GM19397 (cell line): Measurements from ENCODE around the gene FOXP4.

Experiments
- ATAC-seq: cut with Tn5 transposase; IDR thresholded peaks from one replicate; pipeline ENCODE4 v1.9.1; 2021; ENCODE audit warnings: mild to moderate bottlenecking, moderate library complexity; ENCODE audit not compliant: unreplicated experiment

FOXP4 gene

GRCh38 chr6:41563060-41563776 is 17.0 kb downstream of the FOXP4 start:
- ATAC-seq: no peak

DNA sequence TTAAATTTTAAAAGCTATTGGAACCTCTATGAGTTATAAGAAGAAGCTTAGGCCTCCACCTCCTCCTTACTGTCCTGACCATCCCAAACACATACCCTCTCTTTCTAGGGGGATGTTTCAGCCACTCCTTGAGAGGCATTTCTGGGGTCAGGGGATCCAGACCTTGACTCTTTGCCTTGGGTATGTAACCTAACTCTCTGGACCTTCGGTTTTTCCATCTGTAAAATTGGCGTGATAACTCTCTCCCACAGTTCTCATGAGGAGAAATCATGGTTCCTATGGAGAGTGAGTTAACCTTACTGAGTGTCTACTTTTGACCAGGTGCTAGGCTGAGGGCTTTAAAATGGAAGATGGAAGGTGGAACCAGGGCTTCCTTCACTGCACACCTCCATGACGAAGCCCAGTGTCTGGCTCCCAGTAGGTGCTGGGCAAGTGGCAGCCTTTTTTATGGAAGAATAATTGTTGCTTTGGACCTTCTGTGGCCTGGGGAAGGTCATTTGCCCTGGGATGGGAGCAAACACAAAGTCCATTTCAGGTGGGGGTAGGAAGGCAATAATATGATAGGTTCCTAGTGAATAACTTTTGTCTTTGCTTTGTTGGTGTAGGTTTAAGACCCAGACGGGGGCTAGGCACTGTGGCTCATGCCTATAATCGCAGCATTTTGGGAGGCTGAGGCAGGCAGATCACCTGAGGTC is 18.4 kb downstream of the FOXP4 start:
- ATAC-seq: no peak

- no peak for ATAC-seq
Measured at GRCh38 chr6:41565701-41566100, 19.5 kb downstream of the FOXP4 start.

DNA sequence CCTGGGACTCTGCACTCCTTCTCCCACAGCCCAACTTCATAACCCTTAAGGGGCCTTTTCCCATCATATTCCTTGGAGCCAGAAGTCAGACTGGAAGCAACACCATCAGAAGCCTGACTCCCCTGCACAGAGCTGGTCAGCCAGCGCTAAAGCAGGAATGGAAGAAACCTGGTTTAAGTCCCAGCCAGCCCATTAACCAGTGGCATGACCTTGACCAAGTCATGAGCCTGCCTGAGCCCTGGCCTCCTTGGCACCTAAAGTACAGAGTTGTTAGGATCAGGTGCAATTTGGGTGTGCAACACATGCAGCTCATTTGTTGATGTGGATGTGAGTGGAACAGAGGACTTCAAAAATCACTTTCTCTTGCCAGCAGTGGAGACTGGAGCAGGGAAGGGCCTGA is 20.8 kb downstream of the FOXP4 start:
- no peak for ATAC-seq

DNA sequence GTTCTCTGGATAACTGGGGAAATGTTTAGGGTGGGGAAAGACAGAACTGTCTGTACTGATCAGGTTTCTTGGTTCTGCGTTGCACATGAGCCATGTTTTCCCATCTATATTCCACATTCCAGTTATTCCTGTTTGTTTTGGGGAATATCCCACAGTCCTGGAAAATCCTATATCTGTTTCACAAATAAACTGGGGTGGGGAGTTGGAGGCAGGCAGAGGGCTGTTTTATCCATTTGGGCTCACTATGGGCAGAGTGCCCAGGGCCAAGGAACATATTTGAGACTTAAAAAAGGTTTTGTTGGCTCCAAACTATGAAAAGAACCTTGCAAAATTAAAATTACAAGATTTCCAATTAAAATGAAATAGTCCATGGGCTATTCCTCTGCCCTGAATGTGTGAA is 21.5 kb downstream of the FOXP4 start:
- ATAC-seq: no peak

DNA sequence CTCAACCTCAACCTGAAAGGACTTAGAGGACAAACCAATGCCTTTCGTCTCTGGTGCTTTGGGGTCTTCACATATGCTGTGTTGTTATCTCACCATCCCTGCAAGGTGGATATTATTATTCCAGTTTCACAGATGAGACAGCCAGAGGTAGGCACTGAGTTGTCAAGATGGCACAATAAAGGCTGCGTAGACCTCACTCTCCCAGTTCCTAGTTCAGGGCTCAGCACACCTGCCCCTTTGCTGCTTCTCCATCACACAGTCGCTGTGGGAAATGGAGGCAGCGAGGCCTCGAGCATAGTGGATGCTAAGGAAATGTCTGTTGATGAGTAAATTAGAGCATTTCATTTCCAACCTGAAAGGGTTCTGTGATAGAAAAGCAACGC is 22.0 kb downstream of the FOXP4 start:
- ATAC-seq: no peak

- no peak for ATAC-seq
Measured at GRCh38 chr6:41568585-41569384, 22.6 kb downstream of the FOXP4 start.

DNA sequence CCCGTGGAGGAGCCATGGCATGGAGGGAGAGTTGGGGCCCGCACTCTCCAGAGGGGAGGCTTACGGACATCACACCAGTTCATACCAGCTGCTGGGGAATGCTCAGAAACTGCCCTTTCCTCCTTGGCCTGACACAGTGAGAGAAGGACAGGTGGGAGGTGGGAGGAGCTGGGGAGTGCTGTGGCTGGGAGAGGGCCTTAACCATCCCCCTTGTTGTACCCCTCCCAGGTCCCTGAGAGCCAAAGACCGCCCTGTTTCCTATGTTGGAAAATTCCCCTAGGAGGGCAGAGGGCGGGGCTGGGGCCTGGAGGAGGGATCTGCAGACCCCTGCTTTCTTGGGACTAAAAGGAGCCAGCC is 24.1 kb downstream of the FOXP4 start:
- no peak for ATAC-seq

DNA sequence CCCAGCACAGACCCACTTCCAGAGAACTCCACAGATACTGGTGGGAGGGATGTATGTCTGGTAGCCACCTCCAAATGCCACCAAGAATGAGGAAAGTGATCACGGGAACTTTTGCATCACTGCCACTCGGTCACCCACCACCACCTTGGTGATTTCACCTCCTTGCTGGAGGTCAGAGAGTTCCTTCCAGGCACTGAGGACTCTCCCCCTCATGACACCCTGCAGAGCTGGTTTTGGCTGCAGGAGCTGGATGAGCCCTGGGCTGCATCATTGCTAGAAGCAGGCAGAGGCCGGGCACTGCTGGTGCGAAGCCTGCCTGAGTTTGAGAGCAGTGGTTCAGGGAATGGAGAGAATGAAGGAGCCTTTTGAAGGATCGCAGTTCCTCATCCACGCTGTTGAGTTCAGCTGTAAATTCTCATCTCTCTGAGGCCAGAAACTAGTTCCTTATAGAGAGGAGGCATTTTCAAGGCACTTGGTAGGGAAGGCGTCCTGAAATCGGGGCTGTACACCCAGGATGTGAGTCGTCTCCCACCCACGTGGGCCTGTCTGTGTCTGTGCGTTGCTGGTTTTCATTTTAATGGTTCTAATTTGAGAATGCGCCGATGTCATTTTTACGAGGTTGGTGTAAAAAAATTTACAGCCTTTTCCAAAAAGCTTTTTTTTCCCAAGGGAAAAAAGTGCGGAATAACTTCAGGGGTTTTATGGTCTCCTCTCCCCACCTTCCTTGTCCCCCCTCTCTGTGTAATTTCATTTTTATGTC is 25.0 kb downstream of the FOXP4 start:
- no peak for ATAC-seq

GRCh38 chr6:41572613-41573012 is 26.4 kb downstream of the FOXP4 start:
- ATAC-seq: no peak

GRCh38 chr6:41573276-41573675 is 27.1 kb downstream of the FOXP4 start:
- ATAC-seq: no peak

DNA sequence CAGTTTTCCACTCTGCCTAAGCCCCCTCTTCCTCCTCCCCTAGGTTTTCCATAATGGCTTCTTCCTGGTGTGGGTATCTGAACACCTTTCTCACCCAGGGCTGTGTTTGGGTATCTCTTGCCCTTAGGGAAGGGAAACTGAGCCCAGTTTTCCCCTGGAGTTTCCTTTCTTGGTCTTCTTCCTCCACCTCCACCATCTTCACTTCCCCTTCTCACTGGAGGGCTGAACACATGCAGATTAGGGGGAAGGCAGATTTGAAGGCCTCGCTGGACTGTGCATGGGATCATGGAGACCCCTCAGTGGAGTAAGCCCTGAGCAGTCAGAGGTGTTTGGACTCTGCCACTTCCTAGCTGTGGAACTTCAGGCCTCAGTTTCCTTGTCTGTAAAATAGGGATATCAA is 27.8 kb downstream of the FOXP4 start:
- no peak for ATAC-seq

DNA sequence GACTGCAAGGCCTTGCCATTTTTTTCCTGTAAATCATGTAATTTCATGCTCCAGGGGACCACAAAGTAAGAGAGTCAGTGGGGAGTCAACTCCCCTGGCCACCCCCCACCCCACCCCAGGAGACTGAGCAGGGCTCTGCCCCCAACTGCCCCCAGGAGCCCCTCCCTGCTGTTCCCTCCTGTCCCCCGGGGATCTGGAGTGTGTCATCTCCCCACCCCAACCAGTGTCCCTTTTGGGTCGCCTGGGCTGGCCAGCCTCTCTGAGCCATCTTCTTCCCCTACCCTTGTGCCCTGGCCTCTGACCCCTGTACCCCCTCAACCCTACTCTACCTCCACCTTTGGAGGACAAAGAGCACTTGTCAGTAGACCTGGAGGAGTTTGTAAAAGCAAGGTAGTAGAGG is 29.4 kb downstream of the FOXP4 start:
- no peak for ATAC-seq

DNA sequence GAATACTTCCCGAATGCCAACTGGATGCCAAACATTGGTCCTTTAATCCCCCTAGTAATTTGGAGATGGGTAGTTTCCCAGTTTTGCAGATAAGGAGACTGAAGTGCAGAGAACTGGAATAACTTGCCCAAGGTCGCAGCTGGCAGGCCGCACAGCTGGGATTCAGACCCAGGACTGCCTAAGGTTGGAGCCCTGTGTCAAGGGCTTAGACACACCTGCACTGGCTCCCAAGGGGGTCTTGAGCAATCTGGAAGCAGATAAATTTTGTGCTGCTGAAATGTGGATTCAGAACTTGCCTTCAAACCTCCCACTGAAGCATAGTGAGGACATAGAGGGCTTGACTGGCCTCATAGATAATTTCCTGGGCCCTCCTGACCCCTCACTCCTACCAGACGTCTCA is 30.5 kb downstream of the FOXP4 start:
- no peak for ATAC-seq

- no peak for ATAC-seq
Measured at GRCh38 chr6:41577356-41578216, 31.4 kb downstream of the FOXP4 start.

GRCh38 chr6:41578217-41579087 is 32.3 kb downstream of the FOXP4 start:
- no peak for ATAC-seq

DNA sequence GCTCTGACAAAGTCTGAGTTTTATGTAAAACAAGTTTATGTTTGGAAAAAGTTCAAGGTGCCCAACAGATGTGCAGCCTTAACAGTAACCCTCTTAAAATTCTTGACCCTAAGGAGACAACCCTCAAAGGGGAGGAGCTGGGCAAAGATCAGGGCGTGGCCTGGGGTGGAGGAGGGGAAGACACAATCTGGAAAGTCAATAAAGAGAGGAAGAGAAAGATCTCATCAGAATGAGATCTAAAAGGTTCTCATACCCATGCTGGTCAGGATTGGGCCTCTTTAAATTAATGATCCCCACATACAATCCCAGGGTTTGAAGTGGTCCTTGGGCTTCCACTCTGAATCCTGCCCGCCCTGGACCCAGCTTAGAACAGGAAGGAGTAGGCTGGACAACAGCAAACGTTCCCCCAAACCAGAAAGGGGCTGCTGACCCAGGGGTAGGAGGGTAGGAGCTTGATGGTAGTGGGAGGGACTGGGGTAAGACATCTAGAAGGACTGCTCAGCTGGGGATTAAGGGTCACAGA is 33.0 kb downstream of the FOXP4 start:
- ATAC-seq: no peak

- ATAC-seq: no peak
Measured at GRCh38 chr6:41580690-41581089, 34.5 kb downstream of the FOXP4 start.

DNA sequence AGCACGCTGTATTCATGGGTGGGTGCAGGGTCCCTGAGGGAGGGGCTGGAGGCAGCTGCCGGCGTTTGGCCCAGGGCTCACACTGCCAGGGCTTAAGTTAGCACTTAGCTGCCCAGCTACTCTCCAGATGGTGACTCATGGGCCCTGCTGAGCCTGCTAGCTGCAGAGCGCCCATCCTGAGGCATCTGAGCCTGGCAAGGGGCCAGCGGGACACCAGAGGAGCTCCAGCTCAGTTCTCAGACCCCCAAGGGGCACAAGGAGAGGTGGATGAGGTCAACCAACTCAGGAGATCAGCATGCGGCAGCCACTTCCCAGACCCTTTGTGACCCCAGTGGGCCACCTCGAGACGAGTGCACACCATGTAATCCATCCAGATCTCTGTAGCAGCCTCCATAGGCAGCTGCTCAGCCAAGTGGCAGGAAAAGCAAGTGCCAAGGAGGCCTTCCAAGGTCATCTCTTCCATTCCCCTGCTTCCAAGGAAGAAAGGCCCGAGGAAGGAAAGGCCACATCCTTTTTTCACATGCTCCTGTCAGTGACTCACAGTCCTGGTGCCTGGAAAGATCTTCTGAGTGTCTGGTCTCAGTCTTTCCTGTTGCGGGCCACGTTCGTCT is 35.3 kb downstream of the FOXP4 start:
- ATAC-seq: no peak
